Measurements from ENCODE around the gene B4GALT3. TPM values are rescaled to one million over a fixed set of nuclear protein-coding genes. Genes with fewer than 3 reads are reported as not detected.
A peak's percentile ranks its signal among the peaks of the same experiment; 100 is the strongest.

B4GALT3 gene
- polyA plus RNA-seq, 1 donor = 22.2 TPM

- no peak for DNase-seq (ENCODE audit: low read depth)
Observed at GRCh38 chr1:161206411-161207140, 29.3 kb upstream of the B4GALT3 start.

DNA sequence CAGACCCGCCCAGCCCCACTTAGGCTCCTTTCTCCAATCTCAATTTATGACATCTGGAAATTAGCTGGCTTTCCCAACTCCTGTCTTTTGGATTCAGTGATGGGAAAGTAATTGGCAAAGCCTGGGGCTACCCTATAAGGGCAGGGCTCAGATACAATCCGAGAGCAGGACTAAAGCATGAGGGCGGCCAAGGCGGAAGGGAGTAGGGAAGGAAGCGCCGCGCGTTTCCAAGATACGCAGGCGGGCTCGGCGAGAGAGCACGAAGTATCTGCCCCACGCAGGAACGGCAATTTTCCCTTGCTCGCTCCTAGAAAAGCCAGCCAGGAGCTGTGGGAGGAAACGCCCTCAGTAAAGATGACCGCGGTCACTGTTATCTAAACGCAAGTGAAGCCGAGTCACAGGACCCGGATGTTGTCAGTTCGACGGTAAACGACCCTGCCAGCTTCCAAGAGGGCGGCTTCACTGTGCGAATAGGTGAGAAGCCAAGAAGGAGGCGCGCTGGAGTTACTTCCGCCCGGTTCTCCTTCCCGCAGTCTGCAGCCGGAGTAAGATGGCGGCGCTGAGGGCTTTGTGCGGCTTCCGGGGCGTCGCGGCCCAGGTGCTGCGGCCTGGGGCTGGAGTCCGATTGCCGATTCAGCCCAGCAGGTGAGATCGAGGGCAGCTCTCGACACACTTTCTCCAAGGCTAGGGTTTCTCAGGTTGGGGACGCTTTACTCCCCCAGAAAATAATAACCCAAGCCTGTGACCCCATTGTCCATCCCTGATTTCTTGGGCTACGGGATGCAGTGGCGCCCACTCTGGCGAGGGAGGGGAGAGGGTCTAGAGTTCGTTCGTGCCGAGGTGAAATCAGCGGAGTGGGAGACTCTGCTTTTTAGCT, 24.8 kb upstream of the B4GALT3 start, which contains the start of gene NDUFS2:
NDUFS2 (plus strand) TSS at position 532 of the 877 bp plus-strand sequence; CDS start at position 551, 19 bp downstream.
- DNase-seq (ENCODE audit: low read depth) = peak; percentile 99

DNA sequence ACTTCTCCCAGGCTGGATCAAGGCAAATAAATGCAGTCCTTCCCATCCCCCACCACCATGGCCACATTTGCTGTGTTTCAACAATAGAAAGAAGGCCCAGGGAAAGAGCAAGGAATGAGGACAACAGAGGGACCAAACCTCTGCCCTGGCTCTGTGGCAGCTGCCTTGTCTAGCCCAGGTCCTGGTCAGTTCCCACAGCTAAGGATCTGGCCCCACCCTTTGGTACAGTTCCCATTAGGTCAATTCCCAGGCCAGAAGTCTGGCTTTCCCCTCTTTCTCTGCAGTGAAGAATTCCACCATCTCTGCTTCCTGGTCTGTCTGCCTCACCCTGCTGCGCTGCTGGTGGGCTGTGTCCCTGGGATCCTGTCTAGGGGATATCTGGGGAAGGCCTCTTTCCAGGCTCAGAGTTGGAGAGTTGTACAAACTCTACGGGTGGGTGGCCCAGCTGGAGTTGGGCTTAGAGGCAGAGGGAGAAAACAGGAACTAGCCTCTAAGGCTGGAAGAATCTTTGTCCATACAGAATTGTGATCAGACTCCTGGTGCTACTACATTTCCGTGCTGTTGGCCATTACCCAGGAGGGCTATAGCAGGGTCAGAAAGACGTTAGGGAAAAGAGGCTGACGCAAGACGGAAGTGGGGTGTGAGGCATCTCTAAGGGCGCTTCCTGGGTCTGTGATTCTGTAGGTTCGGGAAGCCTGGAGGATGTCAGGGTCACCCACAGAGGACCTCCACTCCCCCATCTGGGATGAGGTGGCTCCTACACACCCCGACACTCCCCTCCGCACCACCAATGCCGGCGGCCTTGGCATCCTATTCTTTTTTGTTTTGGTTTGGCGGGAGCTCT, 23.9 kb upstream of the B4GALT3 start:
- DNase-seq (ENCODE audit: low read depth) = no peak

DNA sequence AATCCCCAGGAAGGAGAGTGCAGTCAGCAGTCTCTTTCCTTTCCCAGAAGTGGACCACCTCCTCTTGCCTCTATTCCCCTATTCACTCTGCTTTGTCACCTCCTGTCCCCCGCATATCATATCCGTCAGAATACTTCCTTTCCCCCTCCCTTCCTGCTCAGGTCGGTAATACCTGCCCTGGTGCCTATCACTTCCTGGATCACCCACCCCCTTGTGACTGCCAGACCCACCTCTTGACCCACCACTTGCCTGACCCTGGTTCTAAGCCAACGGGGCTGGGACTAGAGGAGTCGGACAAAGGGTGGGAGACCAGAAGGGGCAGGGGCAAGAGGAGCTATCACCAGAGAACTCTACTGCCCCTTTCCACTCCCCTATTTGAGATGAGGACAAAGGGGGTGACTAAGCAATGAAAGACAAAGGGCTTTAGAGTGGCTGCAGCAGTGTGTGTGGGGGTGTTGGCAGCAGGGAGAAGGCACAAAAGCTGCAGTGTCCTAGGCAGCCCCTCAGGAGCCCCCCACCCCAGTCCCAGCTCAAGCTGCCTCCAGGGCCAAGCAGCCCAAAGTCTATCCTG, 23.2 kb upstream of the B4GALT3 start:
- no peak for DNase-seq (ENCODE audit: low read depth)

DNA sequence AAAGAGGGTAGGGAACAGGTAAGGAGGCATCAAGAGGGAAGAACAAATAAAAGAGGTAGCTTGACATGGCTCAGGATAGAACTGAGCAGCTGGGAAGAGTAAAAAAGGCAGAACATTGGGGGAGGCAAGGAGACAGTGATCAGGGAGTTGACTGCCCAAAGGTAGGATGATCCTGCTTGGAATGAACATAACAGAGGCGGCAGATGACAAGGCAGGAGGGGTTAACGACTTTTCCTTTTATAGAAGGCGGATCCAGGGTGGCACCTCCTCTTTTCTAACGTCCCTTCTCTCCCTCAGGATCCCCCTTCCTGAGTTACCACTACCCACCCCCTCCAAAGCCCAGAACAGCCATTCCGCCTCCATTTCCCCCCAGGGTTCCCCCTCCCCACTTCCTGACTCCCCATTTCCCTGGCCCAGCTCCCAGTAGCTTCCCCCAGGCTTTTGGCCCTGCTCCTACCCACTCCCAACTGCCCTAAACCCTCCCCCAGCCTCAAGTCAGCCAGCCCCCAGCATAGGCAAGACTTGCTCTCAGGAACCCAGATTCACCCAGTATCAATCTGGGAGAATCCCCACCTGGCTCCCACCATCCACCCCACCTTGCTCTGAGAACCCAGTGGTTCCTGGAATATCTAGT, 22.3 kb upstream of the B4GALT3 start:
- DNase-seq (ENCODE audit: low read depth) = no peak

DNA sequence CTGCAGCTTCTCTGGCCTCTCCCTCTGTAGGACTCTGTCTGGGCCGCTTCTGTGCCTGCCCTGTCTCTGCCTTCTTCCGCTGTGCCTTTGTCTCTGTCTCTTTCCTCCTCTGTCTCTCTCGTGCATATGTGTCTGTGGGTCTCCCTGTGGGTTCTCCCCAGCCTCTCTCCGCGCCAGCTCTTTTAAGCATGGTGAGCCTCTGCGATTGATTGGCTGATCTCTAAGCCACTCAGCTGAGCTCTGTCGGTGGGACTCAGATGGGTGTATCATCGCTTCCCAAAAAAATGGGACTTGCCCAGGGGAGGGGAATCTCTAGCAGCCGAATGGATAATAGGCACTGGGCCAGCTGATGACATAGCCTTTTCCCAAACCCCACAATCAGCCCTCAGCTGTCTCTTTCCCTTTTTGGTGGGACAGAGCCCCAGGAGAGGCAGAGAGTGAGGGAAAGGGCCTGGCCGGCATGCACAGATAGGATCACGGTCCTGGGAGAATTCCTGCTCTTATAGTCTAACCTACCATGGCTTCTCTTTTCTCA, 21.7 kb upstream of the B4GALT3 start, which contains the start of gene ADAMTS4:
ADAMTS4 (minus strand) TSS at position 158 of the 535 bp plus-strand sequence. CDS start 427 bp downstream, outside the sequence.
- DNase-seq (ENCODE audit: low read depth) = peak; percentile 84

DNA sequence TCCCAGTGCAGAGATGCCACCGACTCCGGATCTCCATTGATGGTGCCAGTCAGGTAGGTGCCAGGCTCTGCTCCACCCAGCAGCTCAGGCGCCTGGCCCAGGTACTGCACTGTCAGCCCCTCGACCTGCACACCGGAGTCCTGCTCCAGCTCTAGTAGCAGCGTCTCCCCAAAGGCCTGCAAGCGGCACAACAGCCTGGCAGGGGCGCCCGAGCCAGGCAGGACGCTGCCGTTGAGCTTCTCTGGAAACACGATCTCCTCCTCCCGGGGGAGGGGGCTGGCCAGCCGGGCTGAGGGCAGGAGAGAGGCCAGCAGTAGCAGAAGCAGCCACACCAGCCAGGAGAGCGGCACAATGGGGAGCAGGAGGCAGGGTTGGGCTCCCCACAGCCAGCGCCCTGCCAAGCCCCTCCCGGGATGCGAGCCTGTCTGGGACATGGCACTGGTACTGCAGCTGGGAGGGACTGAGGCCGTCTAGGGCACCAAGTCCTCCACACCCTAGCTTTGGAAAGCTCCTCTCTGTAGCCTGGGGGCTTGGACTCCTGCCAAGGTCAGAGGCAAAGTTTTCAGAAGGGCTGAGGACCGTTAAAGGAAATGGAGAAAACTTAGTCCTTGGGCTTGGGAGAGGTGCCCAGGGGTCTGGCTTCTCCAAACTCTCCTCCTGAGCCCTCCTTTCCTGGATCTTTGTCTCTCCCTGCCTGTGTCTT, 21.0 kb upstream of the B4GALT3 start:
- no peak for DNase-seq (ENCODE audit: low read depth)

DNA sequence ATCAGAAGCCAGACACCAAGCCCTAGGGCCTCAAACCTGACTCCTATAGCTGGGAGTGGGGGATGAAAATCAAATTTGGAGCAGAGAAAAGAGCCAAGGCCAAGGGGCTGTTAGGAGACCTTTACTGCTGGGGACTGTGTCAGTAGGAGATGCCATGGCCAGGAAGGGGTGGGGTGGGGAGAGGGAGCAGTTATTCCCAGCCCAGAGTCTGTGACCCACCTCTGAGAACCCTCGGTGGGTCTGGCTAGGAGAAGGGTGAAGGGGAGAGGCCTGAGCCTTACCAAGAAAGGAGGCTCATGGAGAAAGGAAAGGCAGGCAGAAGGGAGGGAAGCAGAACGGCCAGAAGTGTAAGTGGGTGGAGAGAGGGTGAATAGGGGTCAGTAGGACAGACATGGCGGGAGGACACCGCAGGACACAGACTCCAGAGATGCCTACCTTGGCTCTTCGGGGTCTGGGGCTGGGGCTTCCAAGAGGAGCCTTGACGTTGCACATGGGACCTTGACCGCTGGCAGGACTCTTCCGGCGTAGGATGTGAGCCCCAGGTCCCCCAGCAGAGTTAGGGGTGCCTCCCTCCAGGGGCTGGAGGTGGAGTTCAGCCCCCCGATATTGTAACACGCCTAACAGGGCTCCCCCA, 20.4 kb upstream of the B4GALT3 start:
- DNase-seq (ENCODE audit: low read depth) = no peak

DNA sequence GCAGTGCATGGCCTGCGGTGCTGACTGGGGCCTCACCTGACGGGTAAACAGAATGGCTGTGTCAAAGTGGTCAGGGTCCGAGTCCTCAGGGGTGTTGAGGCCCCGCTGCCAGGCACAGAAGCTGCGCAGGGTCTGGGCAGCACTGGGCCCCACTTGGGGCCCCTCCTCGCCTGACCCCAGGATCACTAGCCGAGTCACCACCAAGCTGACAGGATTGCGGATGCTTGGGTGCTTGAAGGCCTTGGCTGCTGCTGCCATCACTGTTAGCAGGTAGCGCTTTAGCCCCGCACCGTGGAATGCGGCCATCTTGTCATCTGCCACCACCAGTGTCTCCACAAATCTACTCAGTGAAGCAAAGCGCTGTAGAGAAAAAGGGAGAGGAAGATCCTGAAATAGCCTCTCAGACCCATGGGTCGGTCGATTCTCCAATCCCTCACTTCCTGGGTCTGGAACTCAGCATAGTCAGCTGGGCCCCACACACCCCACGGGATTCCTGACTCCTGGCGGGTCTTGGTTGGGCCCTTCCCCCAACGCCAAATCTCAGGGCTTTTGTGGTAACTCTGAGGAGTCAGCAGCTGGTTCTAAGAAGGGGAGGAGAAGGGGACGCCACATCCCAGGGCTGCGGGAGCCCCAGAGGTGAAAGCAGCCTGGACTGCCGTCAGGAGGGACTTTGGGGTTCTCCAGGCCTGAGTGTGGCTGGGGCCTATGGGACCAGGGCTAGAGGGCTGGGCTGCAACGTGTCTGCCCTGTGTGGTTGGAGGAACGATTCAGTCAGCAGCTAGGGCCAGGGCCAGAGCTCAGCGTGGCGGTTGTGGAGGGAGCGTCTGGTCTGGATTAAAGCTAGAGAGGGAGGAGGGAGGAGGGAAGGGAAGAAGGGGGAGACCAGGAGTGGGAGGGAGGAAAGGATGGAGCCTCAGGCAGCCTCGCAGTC, 19.5 kb upstream of the B4GALT3 start:
- DNase-seq (ENCODE audit: low read depth) = peak; percentile 81

GRCh38 chr1:161196111-161196510, 18.8 kb upstream of the B4GALT3 start:
- DNase-seq (ENCODE audit: low read depth) = no peak

GRCh38 chr1:161195171-161195570, 17.9 kb upstream of the B4GALT3 start:
- DNase-seq (ENCODE audit: low read depth) = no peak

DNA sequence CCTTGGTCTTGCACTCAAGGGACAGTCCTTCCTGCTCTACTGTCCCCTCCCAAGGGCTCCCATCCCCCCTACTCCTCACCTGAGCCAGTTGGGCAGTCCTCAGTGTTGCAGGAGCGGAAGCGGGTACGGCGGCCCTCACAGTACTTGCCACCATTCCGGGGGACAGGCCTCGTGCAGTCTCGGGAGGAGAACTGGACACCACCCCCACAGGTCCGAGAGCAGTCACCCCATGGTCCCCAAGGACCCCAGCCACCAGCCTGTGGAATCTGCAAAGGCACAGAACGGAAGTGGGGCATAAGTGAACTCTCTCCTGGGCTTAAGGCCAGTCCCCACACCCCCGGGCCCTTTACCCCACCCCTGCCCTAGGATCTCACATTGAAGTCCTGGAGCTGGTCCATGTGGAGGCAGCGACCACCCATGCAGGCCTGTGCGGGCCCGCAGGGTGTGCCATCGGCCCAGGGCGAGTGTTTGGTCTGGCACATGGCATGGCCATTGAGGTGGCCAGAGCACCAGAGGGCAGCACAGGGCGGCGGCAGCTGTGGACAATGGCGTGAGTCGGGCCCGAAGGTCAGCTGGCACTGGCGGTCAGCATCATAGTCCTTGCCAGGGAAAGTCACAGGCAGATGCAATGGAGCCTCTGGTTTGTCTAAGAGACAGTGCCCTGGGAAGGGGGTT, 16.4 kb upstream of the B4GALT3 start:
- DNase-seq (ENCODE audit: low read depth) = no peak

GRCh38 chr1:161192476-161193465, 15.5 kb upstream of the B4GALT3 start:
- DNase-seq (ENCODE audit: low read depth) = no peak

DNA sequence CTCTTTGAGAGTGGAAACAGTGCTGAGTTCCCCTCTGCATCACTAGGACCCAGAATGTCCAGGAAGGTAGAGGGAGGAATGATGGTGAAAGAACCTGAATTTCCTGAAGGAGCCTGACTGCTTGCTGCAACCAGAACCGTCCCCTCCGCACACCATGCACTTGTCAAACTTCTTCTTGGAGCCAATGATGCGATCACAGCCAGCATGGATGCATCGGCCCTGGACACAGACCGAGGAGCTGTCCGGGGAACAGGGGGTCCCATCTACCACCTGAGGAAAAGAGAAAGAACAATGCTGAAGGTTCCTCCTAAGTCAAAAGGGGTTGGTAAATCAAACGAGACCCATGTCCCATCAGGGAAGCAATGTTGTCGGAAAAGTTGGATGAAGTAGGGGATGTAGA, 14.7 kb upstream of the B4GALT3 start:
- DNase-seq (ENCODE audit: low read depth) = no peak

DNA sequence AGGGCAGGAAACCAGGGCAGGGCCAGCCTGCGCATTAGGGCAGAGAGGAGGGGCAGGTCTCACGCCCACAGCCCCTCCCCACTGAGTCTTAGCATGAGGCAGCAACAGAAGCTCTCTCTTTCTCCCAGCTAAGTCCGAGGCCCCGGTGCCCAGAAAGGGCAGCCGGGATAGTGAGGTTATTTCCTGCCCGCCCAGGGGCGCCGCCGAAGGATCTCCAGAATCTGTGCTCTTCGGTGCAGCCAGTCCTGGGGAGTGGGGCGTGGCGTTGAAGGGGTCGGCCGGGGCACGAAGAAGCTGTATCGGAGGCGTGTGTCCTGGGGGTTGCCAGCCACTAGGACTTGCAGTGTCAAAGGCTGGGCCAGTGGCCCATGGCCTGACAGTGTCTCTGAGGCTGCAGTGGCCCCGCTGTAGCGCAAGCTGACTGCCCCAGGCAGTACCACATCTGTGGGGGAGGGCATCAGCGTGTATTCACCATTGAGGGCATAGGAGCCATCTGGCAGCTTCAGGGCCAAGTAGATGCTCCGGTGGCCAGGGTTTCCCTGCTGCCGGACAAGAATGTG, 13.7 kb upstream of the B4GALT3 start:
- no peak for DNase-seq (ENCODE audit: low read depth)

DNA sequence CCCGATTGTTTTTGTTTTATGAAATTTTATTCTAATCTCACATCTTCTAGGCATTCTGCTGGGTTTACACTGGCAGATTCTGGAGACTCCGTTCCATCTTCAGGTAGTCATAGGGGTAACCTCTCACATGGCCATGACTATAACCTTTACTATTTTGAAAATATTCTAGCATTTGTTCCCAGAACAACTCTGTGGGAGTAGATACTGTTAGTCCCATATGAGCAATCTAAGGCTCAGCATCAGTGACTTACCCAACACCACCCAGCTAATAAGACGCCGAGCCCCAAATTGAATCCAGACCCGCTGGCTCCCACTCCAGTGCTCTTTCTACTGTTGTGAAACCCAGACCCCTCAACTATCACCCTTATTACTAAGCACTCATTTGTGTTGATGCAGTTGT, 11.7 kb upstream of the B4GALT3 start:
- DNase-seq (ENCODE audit: low read depth) = no peak

Data from forelimb muscle (tissue), 1 donor.